Heart right ventricle (tissue), 16 donors: Measurements from ENCODE around the gene ZNF488. TPM values are rescaled to one million over a fixed set of nuclear protein-coding genes. Genes with fewer than 3 reads are reported as not detected.

Source experiments
- ATAC-seq, 8 donors: fragments of 200-7000 bp; cut with Tn5 transposase; one replicate each; pipeline ENCODE4 v1.9.1; 2020; ENCODE audit warnings: mild to moderate bottlenecking in 8 of 8, moderate library complexity in 8 of 8, moderate number of reproducible peaks in 1 of 8
- DNase-seq, 2 donors: peaks; one replicate each; pipeline ENCODE4 v3.0.0-alpha.2; 2020
- H3K27ac ChIP-seq, 10 donors: fragments of 200-600 bp; sonication (generic) in 2 of 10; one replicate each; pipeline versions ENCODE4 v1.5.0 to v1.8.0; 2020 to 2022; ENCODE audit warnings: mild to moderate bottlenecking in 3 of 10
- H3K27me3 ChIP-seq, 7 donors: fragments of 200-600 bp; one replicate each; pipeline ENCODE4 v1.8.0; 2021 to 2022; ENCODE audit warnings: mild to moderate bottlenecking in 2 of 7
- H3K36me3 ChIP-seq, 9 donors: fragments of 200-600 bp; sonication (generic) in 1 of 9; one replicate each; pipeline versions ENCODE4 v1.5.0 to v1.8.0; 2020 to 2022; ENCODE audit warnings: mild to moderate bottlenecking in 2 of 9
- H3K4me1 ChIP-seq, 9 donors: fragments of 200-600 bp; sonication (generic) in 1 of 9; one replicate each; pipeline versions ENCODE4 v1.5.0 to v1.8.0; 2020 to 2022; ENCODE audit warnings: mild to moderate bottlenecking in 4 of 9
- H3K4me3 ChIP-seq, 10 donors: fragments of 200-600 bp; sonication (generic) in 2 of 10; one replicate each; pipeline versions ENCODE4 v1.5.0 to v1.8.0; 2020 to 2022; ENCODE audit warnings: mild to moderate bottlenecking in 7 of 10, moderate library complexity in 2 of 10
- H3K9me3 ChIP-seq, 11 donors: fragments of 200-600 bp in 10 of 11; sonication (generic) in 2 of 11; one replicate each; pipeline versions ENCODE4 v1.5.0 to v1.8.0; 2013 to 2022; ENCODE audit warnings: mild to moderate bottlenecking in 2 of 11, control low read depth in 1 of 11, moderate library complexity in 1 of 11
- CTCF ChIP-seq, 9 donors: fragments of 200-600 bp; sonication (generic) in 2 of 9; IDR thresholded peaks; one replicate each; pipeline versions ENCODE4 v1.5.0 to v1.8.0; 2021 to 2022; ENCODE audit warnings: antibody characterized with exemption in 9 of 9, mild to moderate bottlenecking in 5 of 9, moderate library complexity in 1 of 9
- WGBS, 2 donors: extraction: QIAGEN DNeasy Blood & Tissue Kit; methylation state at CpG; one replicate each; pipeline ENCODE4 v1.1.7; 2013; ENCODE audit warnings: inconsistent platforms in 1 of 2; 5-methylcytosine and 5-hydroxymethylcytosine counted together
- intact Hi-C, 10 donors: fragments of 100-400 bp; cut with DNase I; formaldehyde crosslinking; loops; one replicate each; pipeline versions ENCODE4 v1.11.1 to v1.14.2; 2022
- polyA plus RNA-seq, 2 donors: library from polyadenylated mRNA; stranded (reverse); fragments of 200-250 nt; gene quantifications; one replicate each; pipeline ENCODE4 v1.2.3, GENCODE V29; 2013
- total RNA-seq, 10 donors: library from RNA; stranded (reverse); fragmentation: NEBNext Ultra II Directional in 3 of 10; extraction: Animal tissue kit (Norgen Biotek cat#: 25700) in 3 of 10; gene quantifications; one replicate each; pipeline versions ENCODE4 v1.2.1 to v1.2.4, GENCODE V29; 2021 to 2023
- donor health status: Arrhythmogenic right ventricular cardiomyopathy.
- donor health status: ischemic (EF 13 %, LVEDD 7.1; RV severe dilation, severe dysfunction).
- donor health status: healthy with polysubstance abuse.
- donor health status: DM: no; HTN: yes; CAD: no.
- donor health status: DM: no; HTN: no; CAD: no.
- donor health status: ischemic (EF 25% LVEDD 6.9; RV normal size, moderate dysfunction).
- donor health status: ischemic (EF 25% LVEDD 5.7; RV mildly dilated, moderate dysfunction).
- donor health status: healthy.
- donor health status: DM: yes; HTN: yes; CAD: no.
- donor health status: Ischemic cardiomyopathy.
- donor health status: ischemic (EF 35%, LVEDD 5.7; RV mildly dilated, moderate dysfunction).
- donor health status: nonischemic (EF 11% LVEDD 7.7; RV severe dilation, severe dysfunction).
- donor health status: DM: yes; HTN: yes; CAD: no.
- donor health status: PGD.
- donor health status: ischemic (EF 29% LVEDD 5.4; RV normal size, mild dysfunction).
- donor health status: nonischemic (EF 23%, LVEDD 6.1; RV moderate dilation, normal function).

Gene ZNF488
- total and polyA plus RNA-seq, 12 donors, result 0.05 to 0.14 (median 0.09) TPM; not detected in 7

GRCh38 chr10:47362199-47362598 lies 21.9 kb downstream of the ZNF488 start:
- no peak for TF ChIP-seq CTCF (IDR thresholded peaks at IDR 0.05)
- Histone ChIP-seq H3K4me3 (no peak overlapping the region), H3K27ac (no peak overlapping the region), H3K9me3 (no peaks in the 10 kb centered on the region), H3K4me1 (peaks cover 0 to 10% (median 3%) of the 10 kb centered on the region in 9 donors), H3K36me3 (no peaks in the 10 kb centered on the region), H3K27me3 (no peaks in the 10 kb centered on the region)
- WGBS, 2 donors, result 95 to 96% methylated on average over 3 of the region's 3 CpGs
- DNase-seq (no peak), ATAC-seq (no peak)
- intact Hi-C loops, result no loop called here

GRCh38 chr10:47361293-47361692 lies 22.8 kb downstream of the ZNF488 start:
- H3K9me3 ChIP-seq, result no peaks in the 10 kb centered on the region
- H3K4me1 ChIP-seq, result peaks cover 0 to 10% (median 3%) of the 10 kb centered on the region in 9 donors
- intact Hi-C loops, result no loop called here
- ATAC-seq, result peak in 5 of 8 donors; percentile 24 to 60 (median 34)
- peak; percentile 19 to 31 for DNase-seq
- H3K27ac ChIP-seq, result no peak overlapping the region
- H3K4me3 ChIP-seq, result no peak overlapping the region
- TF ChIP-seq CTCF (IDR thresholded peaks at IDR 0.05), result peak; percentile 30 to 75 (median 63)
- H3K27me3 ChIP-seq, result no peaks in the 10 kb centered on the region
- H3K36me3 ChIP-seq, result no peaks in the 10 kb centered on the region
- WGBS, 2 donors, result 58 to 59% methylated on average over 9 of the region's 9 CpGs

GRCh38 chr10:47360419-47361040 lies 23.6 kb downstream of the ZNF488 start:
- H3K27ac ChIP-seq, result no peak overlapping the region
- no peaks in the 10 kb centered on the region for H3K36me3 ChIP-seq
- TF ChIP-seq CTCF (IDR thresholded peaks at IDR 0.05), result no peak
- DNase-seq (no peak), ATAC-seq (peak in 5 of 8 donors; percentile 21 to 52 (median 39))
- no peaks in the 10 kb centered on the region for H3K9me3 ChIP-seq
- H3K4me3 ChIP-seq, result no peak overlapping the region
- peaks cover 0 to 10% (median 3%) of the 10 kb centered on the region in 9 donors for H3K4me1 ChIP-seq
- H3K27me3 ChIP-seq, result no peaks in the 10 kb centered on the region
- 72 to 73% methylated on average over 14 of the region's 14 CpGs for WGBS, 2 donors
- intact Hi-C loops, result no loop called here

GRCh38 chr10:47359626-47360418 lies 24.3 kb downstream of the ZNF488 start:
- 71 to 76% methylated on average over 4 of the region's 4 CpGs for WGBS, 2 donors
- ATAC-seq (peak in 2 of 8 donors; percentile 10 to 32), DNase-seq (no peak)
- intact Hi-C loops, result no loop called here
- Histone ChIP-seq H3K4me1 (peaks cover 0 to 10% (median 3%) of the 10 kb centered on the region in 9 donors), H3K27me3 (no peaks in the 10 kb centered on the region), H3K27ac (no peak overlapping the region), H3K4me3 (no peak overlapping the region), H3K36me3 (no peaks in the 10 kb centered on the region), H3K9me3 (no peaks in the 10 kb centered on the region)
- TF ChIP-seq CTCF (IDR thresholded peaks at IDR 0.05), result no peak
